Effector CD8-positive, alpha-beta T cell (primary cell): ENCODE results near the gene PHF21B.

Source experiments
- DNase-seq: peaks from one replicate; lab custom pipeline; 2025; lab: John Stamatoyannopoulos, UW

The PHF21B gene

GRCh38 chr22:44845796-44846720 is 163.7 kb downstream of the PHF21B start:
- no peak for DNase-seq

- DNase-seq = no peak
These were observed 164.6 kb downstream of the PHF21B start for GRCh38 chr22:44845191-44845590.

GRCh38 chr22:44842417-44842816 is 167.4 kb downstream of the PHF21B start:
- DNase-seq = no peak

- DNase-seq = no peak
These were observed 169.0 kb downstream of the PHF21B start for GRCh38 chr22:44840611-44841322.

- no peak for DNase-seq
These were observed 170.1 kb downstream of the PHF21B start for GRCh38 chr22:44839721-44840120.

GRCh38 chr22:44839061-44839460 is 170.7 kb downstream of the PHF21B start:
- DNase-seq = no peak

GRCh38 chr22:44838316-44839016 is 171.3 kb downstream of the PHF21B start:
- no peak for DNase-seq

GRCh38 chr22:44837481-44837880 is 172.3 kb downstream of the PHF21B start:
- no peak for DNase-seq

GRCh38 chr22:44834065-44834464 is 175.7 kb downstream of the PHF21B start:
- no peak for DNase-seq

- DNase-seq = no peak
These were observed 177.9 kb downstream of the PHF21B start for GRCh38 chr22:44831885-44832284.
